Effector memory CD8-positive, alpha-beta T cell (primary cell): ENCODE measurements around the gene INSM1.

Source experiments
- ATAC-seq: fragments of 150-1000 bp; cut with Tn5 transposase; replicated peaks from 2 replicates; pipeline ENCODE4 v1.10.0; 2021; ENCODE audit warnings: mild to moderate bottlenecking, moderate library complexity
- DNase-seq, 3 experiments: peaks; one replicate each; pipeline ENCODE4 v3.0.0; 2021
- H3K27ac Mint-ChIP-seq, 2 donors: one replicate each; pipeline ENCODE4 v1.8.0; 2022; ENCODE audit warnings: mild to moderate bottlenecking in 2 of 2, mixed read lengths in 2 of 2, moderate library complexity in 2 of 2
- H3K27me3 Mint-ChIP-seq, 2 donors: one replicate each; pipeline ENCODE4 v1.8.0; 2022; ENCODE audit warnings: mixed read lengths in 2 of 2
- H3K36me3 Mint-ChIP-seq: one replicate; pipeline ENCODE4 v1.8.0; 2022; ENCODE audit warnings: mild to moderate bottlenecking, moderate library complexity, mixed read lengths; ENCODE audit not compliant: insufficient read depth
- H3K4me1 Mint-ChIP-seq, 2 donors: one replicate each; pipeline ENCODE4 v1.8.0; 2022; ENCODE audit warnings: low read depth in 2 of 2, mixed read lengths in 2 of 2
- H3K4me3 Mint-ChIP-seq, 2 donors: one replicate each; pipeline ENCODE4 v1.8.0; 2022; ENCODE audit warnings: mild to moderate bottlenecking in 2 of 2, mixed read lengths in 2 of 2, moderate library complexity in 2 of 2
- H3K9me3 Mint-ChIP-seq, 2 donors: one replicate each; pipeline ENCODE4 v1.8.0; 2022; ENCODE audit warnings: mixed read lengths in 2 of 2

Gene INSM1

DNA sequence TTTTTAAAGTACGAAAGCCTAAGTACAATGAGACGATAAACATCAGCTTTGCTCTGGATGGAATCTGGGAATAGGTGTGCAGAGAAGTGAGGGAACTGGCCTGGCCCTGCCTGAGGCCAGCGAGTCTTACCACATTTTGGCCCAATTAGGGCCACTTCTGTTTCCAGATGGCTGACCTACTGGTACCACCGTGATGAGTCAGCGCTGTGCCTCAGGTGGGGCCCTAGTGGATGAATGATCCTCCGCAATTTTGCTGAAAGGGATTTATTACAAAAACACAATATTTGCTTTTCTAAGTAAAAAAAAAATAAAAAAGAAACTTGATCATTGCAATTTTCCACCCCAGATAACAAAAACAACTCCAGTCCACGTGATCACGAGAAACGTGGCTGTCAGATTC is 22.5 kb downstream of the INSM1 start:
- H3K4me1 Mint-ChIP-seq: no peaks in the 10 kb centered on the region
- peaks cover 22% of the 10 kb centered on the region for H3K36me3 Mint-ChIP-seq
- no peaks in the 10 kb centered on the region for H3K27me3 Mint-ChIP-seq
- DNase-seq (no peak), ATAC-seq (no peak)
- H3K9me3 Mint-ChIP-seq: no peaks in the 10 kb centered on the region
- H3K4me3 Mint-ChIP-seq: no peak overlapping the region
- no peak overlapping the region for H3K27ac Mint-ChIP-seq

GRCh38 chr20:20391115-20391514 is 23.2 kb downstream of the INSM1 start:
- H3K27ac Mint-ChIP-seq: no peak overlapping the region
- no peak overlapping the region for H3K4me3 Mint-ChIP-seq
- H3K36me3 Mint-ChIP-seq: peaks cover 22% of the 10 kb centered on the region
- no peaks in the 10 kb centered on the region for H3K27me3 Mint-ChIP-seq
- no peaks in the 10 kb centered on the region for H3K4me1 Mint-ChIP-seq
- H3K9me3 Mint-ChIP-seq: no peaks in the 10 kb centered on the region
- no peak for ATAC-seq
- DNase-seq: no peak

GRCh38 chr20:20391766-20392165 is 23.9 kb downstream of the INSM1 start:
- DNase-seq: no peak
- Mint-ChIP-seq H3K9me3 (no peaks in the 10 kb centered on the region), H3K4me1 (no peaks in the 10 kb centered on the region), H3K4me3 (no peak overlapping the region), H3K36me3 (peaks cover 20% of the 10 kb centered on the region), H3K27me3 (no peaks in the 10 kb centered on the region), H3K27ac (peak overlapping the region in 1 of 2 donors; percentile 16)
- ATAC-seq: no peak

- Mint-ChIP-seq H3K27me3 (no peaks in the 10 kb centered on the region), H3K4me1 (no peaks in the 10 kb centered on the region), H3K4me3 (no peak overlapping the region), H3K9me3 (no peaks in the 10 kb centered on the region), H3K27ac (peak overlapping the region in 1 of 2 donors; percentile 29), H3K36me3 (peaks cover 26% of the 10 kb centered on the region)
- ATAC-seq: no peak
- DNase-seq: no peak
These were observed 25.6 kb downstream of the INSM1 start for GRCh38 chr20:20393207-20394120.

- no peak overlapping the region for H3K27ac Mint-ChIP-seq
- H3K27me3 Mint-ChIP-seq: no peaks in the 10 kb centered on the region
These were observed 27.2 kb downstream of the INSM1 start for GRCh38 chr20:20395087-20395486.

DNA sequence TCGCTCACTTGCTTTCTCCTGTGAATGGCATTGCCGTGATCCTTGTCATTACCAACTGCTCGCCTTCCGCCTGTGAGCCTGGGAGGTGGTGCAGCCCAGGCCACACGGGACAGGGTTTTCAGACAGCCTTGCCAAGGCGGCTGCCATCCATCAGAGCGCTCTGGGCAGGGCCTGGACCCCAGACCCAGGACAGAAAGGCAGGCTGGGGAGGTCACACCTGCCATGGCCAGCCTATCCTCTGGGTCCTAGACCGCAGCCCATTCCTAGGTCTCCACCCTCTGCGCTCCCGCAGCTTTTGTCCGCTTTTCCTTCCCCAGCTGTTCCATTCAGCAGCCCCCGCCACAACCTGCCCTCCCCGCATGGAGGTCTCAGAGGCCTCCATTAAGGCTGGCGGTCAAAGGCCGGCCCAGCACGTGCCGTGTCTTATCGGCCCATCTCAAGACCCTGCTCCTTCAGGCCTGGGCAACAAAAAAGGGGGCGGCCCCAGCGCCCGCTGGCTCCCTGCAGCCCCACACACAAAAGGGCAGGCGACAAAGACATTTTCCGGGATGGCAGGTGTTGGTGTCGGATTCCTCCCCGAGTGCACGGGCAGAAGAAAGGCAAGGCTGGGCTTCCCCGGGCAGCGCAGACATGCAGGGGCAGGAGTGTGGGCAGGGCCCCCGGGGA is 28.1 kb downstream of the INSM1 start:
- H3K4me3 Mint-ChIP-seq: no peak overlapping the region
- H3K36me3 Mint-ChIP-seq: peaks cover 24% of the 10 kb centered on the region
- no peaks in the 10 kb centered on the region for H3K27me3 Mint-ChIP-seq
- H3K9me3 Mint-ChIP-seq: no peaks in the 10 kb centered on the region
- peak overlapping the region in 1 of 2 donors; percentile 44 for H3K27ac Mint-ChIP-seq
- DNase-seq (no peak), ATAC-seq (no peak)
- H3K4me1 Mint-ChIP-seq: no peaks in the 10 kb centered on the region

More at GRCh38 chr20:20395087-20395486, 27.2 kb downstream of the INSM1 start:
- ATAC-seq (no peak), DNase-seq (no peak)
- Mint-ChIP-seq H3K4me3 (no peak overlapping the region), H3K9me3 (no peaks in the 10 kb centered on the region), H3K4me1 (no peaks in the 10 kb centered on the region), H3K36me3 (peaks cover 24% of the 10 kb centered on the region)

DNA sequence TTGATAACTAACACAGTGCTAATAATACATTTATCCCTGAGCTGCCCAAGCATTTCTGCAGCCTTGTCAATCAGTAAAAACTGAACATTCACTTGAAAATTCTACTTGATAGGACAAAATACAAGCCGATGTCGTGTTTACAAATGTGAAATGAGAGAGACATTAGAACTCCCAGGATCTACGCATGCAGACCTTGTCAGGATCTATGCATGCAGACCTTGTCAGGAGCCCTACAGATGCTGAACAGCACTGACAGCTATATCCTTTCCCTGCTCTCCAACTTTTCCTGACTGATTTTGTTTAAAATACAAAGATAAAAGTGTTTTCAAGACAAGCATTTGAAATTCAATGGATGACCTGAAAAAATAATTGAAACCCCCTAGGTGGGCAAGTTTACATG is 28.9 kb downstream of the INSM1 start:
- DNase-seq (no peak), ATAC-seq (no peak)
- H3K4me1 Mint-ChIP-seq: no peaks in the 10 kb centered on the region
- no peak overlapping the region for H3K4me3 Mint-ChIP-seq
- no peak overlapping the region for H3K27ac Mint-ChIP-seq
- H3K9me3 Mint-ChIP-seq: no peaks in the 10 kb centered on the region
- no peaks in the 10 kb centered on the region for H3K27me3 Mint-ChIP-seq
- peaks cover 24% of the 10 kb centered on the region for H3K36me3 Mint-ChIP-seq

DNA sequence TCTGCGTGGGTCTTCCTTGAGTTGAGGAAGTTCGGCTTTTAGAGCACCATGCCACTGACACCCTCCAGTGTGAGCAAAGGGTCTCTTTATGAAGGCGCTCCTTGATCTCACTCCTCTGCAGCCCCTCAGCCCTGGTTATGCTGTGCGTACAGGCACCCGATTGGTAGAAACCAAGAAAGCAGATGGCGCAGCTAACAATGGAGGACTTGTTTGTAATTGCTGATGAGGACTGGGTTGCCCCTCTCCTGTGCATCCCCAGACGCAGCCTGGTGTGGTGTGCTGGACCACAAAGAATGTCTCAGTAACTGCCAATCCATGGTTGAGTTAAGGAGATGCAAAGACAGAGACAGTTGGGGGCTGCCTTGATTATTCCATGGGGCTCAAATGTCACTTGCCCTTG is 30.2 kb downstream of the INSM1 start:
- no peak for ATAC-seq
- Mint-ChIP-seq H3K4me3 (no peak overlapping the region), H3K9me3 (no peaks in the 10 kb centered on the region), H3K27ac (no peak overlapping the region), H3K36me3 (peaks cover 14% of the 10 kb centered on the region), H3K4me1 (peaks cover 0 to 3% of the 10 kb centered on the region in 2 donors), H3K27me3 (no peaks in the 10 kb centered on the region)
- DNase-seq: no peak

GRCh38 chr20:20399531-20400500 is 31.9 kb downstream of the INSM1 start:
- Mint-ChIP-seq H3K27ac (no peak overlapping the region), H3K36me3 (peaks cover 8% of the 10 kb centered on the region), H3K4me1 (peaks cover 0 to 3% of the 10 kb centered on the region in 2 donors), H3K9me3 (no peaks in the 10 kb centered on the region), H3K27me3 (no peaks in the 10 kb centered on the region), H3K4me3 (no peak overlapping the region)
- ATAC-seq (no peak), DNase-seq (no peak)

DNA sequence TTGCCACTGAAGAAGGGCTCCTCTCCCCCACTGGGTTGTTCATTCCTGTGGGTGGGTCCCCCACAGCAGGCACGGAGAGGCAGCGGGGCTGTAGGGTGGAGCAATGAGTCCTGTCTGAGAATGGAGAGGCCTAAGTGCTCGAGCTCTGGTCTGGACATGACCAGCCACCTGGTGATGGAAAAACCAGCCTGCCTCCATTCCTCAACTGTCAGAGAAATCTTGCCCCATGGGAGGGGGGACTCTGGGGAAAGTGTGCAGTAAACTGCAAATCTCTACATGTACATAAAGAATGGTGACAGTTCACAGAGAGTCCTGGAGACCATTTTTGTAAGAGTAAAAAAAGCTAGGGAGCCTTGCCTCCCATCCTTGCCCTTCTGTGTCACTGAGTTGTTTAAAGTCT is 34.1 kb downstream of the INSM1 start:
- no peak overlapping the region for H3K4me3 Mint-ChIP-seq
- DNase-seq (no peak), ATAC-seq (no peak)
- H3K27me3 Mint-ChIP-seq: no peaks in the 10 kb centered on the region
- no peaks in the 10 kb centered on the region for H3K9me3 Mint-ChIP-seq
- peaks cover 6% of the 10 kb centered on the region for H3K36me3 Mint-ChIP-seq
- peaks cover 0 to 3% of the 10 kb centered on the region in 2 donors for H3K4me1 Mint-ChIP-seq
- H3K27ac Mint-ChIP-seq: no peak overlapping the region

DNA sequence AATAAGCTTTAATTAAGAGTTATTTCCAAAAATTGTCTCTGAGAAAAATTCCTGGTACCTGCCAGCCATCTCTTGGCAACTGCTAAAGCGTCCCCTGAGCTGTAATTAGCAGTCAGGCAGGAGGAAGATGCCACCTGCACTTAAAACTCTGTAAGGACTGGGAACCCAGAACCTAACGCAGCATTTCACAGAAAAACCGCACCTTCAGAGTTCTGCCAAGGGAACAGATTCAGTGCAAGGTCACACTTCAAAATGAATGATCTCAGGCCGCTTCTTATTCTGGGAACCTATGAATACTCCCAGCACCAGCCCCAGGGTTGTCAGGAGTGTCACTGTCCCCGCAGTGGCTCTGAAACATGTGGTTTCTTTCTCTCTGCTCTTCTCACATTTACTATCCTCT is 36.7 kb downstream of the INSM1 start:
- Mint-ChIP-seq H3K4me3 (no peak overlapping the region), H3K27ac (peak overlapping the region in 1 of 2 donors; percentile 30), H3K4me1 (peaks cover 0 to 3% of the 10 kb centered on the region in 2 donors), H3K9me3 (no peaks in the 10 kb centered on the region), H3K36me3 (no peaks in the 10 kb centered on the region), H3K27me3 (no peaks in the 10 kb centered on the region)
- ATAC-seq: no peak
- DNase-seq: no peak

DNA sequence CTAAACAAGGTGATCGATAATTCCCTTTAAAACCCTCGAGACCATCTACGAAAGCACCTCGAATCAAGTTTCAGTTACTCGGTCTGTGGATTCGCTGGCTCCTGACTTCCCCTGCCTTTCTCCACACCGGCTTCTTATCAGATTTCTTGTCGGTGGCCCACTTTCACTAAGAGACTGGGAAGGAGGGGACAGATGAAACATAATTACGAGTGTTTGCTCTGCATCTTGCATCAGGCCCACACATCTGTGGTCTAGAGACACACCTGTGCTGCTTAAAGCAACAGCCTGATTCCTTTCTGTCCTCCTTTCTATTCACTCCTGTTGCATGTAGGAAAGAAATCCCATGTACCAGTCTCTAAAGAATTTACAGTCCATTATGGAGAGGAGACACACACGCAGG is 37.7 kb downstream of the INSM1 start:
- ATAC-seq: no peak
- H3K27ac Mint-ChIP-seq: no peak overlapping the region

GRCh38 chr20:20406306-20406705 is 38.4 kb downstream of the INSM1 start:
- no peaks in the 10 kb centered on the region for H3K27me3 Mint-ChIP-seq
- no peak overlapping the region for H3K4me3 Mint-ChIP-seq
- ATAC-seq: no peak
- H3K4me1 Mint-ChIP-seq: peaks cover 0 to 3% of the 10 kb centered on the region in 2 donors
- H3K27ac Mint-ChIP-seq: no peak overlapping the region
- no peaks in the 10 kb centered on the region for H3K9me3 Mint-ChIP-seq
- DNase-seq: no peak
- H3K36me3 Mint-ChIP-seq: peaks cover 3% of the 10 kb centered on the region

More for the DNA sequence above, 37.7 kb downstream of the INSM1 start:
- Mint-ChIP-seq H3K36me3 (peaks cover 3% of the 10 kb centered on the region), H3K4me3 (no peak overlapping the region), H3K27me3 (no peaks in the 10 kb centered on the region), H3K4me1 (peaks cover 0 to 3% of the 10 kb centered on the region in 2 donors), H3K9me3 (no peaks in the 10 kb centered on the region)
- DNase-seq: no peak
